ENCODE data around the gene NRXN3.

Gene NRXN3

DNA sequence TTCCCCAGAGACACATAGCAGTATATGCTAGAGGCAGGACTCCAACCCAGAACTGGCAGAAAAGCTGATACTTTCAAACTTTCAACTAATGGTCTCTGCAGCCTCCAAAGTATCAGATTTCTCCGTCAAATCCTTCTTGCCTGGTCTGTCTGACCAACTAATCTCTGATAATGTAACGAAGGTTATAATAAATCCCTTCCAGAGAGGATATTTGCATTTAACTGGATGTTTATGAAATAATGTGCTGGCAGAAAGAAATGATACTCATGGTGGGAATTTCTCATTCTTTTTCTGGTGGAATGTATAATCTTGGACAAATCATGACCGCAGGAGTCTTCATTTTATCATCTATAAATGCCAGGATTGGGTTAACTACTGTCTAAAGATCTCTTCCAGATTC is 1180.8 kb downstream of the NRXN3 start:
- no peak for DNase-seq (ENCODE audit: low read depth in 2 of 2)

GRCh38 chr14:79352076-79352630 is 1182.0 kb downstream of the NRXN3 start:
- DNase-seq (ENCODE audit: low read depth in 2 of 2): no peak

DNA sequence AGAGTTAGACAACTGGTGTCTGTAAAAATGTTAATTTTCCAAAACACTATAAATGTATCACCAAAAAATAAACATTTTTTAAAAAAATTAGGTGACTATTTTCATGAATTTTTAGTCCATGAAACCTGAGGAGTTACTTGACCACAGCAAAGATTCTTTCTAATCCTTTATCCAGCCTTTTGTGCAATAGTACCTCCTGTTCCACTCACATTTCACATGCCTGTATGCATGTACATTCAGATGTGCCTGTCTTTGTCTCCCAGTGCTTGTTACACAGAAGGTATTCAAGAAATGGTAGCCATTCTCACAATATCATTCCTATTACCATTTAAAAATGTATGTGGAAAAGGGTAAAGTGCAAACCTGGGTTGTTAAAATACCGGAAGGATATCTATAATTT is 1184.2 kb downstream of the NRXN3 start:
- DNase-seq (ENCODE audit: low read depth in 2 of 2): no peak

DNA sequence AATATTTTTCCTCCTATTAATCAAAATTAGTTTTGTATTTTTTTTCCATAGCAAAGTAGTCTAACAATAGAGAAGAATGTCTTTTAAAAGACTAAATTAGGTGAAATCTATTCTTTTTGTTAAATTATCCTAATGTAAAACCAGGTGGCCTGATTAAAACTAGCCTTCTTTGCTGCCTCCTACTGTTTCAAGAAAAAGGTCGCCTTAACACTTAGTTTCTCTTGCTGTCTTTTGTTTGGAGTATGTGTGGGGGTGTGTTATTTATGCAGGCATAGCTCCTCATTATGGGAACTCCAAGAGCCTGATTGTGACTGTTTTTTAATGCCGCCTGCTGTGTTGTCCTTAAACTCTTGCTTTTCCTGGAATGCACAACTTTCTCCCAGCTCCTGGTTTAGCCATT is 1185.9 kb downstream of the NRXN3 start:
- no peak for DNase-seq (ENCODE audit: low read depth in 2 of 2)

DNA sequence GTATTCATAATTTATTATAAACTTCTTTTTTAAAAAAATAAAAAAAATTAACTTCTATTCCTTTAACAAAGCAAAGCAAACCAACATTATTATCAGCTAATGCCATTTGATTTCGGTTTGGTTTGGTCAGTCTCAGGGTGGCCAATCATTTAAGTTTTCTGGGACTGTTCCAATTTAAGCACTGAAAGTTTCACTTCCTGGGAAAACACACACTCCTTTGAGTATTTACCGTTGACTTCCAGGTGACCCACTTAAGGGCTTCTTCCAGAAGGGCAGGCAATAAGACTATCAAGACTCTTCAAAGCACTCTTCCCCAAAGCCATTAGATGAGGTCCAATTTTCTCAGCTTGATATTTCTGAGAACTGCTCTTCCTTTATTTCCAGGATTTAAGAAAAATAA is 1187.1 kb downstream of the NRXN3 start:
- DNase-seq (ENCODE audit: low read depth in 2 of 2): no peak

- no peak for DNase-seq (ENCODE audit: low read depth in 2 of 2)
Measured at GRCh38 chr14:79363291-79363690, 1193.1 kb downstream of the NRXN3 start.

DNA sequence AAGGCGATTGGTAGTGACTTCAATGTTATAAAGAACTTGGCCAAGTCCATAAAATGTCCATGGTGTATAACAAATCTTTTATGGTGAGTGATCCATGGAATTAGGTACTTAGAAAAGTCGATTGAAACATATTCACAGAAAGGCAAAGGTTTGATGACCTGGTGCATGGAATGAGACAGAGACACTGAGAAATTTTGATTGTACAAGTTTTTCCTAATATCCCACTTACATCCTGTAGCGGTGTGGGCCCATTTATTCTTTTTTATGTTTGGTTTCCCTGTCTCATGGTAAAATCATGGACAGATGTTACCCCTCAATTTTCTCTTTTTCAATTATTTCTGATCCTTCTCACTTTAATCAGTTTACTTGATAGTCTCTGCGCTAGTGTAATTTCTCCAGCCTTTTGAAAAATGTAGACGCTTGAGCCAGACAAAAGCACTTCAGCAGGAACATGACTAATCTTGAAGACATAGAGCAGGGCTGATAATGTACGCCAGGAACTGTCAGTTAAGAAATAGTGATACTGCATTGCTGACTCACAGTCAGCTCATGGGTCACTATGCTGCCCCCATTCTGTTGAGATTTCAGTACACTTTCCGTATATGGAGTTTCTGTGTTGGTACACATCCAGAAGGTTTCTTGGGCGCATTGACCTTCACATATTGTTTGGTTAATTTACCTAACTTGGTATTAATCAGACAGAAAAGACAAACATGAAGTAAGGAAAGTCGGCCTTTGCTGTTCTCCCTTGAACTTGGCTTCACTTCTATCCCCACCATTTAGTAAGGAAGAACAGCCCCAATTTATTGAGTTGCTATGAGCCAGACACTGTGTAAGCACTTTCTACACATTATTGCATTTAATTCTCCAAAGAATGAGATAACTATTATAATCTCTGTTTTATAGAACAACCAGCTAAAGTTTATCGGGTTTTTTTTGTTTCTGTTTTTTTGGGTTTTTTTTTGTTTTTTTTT is 1199.5 kb downstream of the NRXN3 start:
- DNase-seq (ENCODE audit: low read depth in 2 of 2): no peak

- no peak for DNase-seq (ENCODE audit: low read depth in 2 of 2)
Measured at GRCh38 chr14:79370969-79371368, 1200.8 kb downstream of the NRXN3 start.

GRCh38 chr14:79373451-79373850 is 1203.3 kb downstream of the NRXN3 start:
- no peak for DNase-seq (ENCODE audit: low read depth in 2 of 2)

- no peak for DNase-seq (ENCODE audit: low read depth in 2 of 2)
Measured at GRCh38 chr14:79375356-79375755, 1205.2 kb downstream of the NRXN3 start.

- no peak for DNase-seq (ENCODE audit: low read depth in 2 of 2)
Measured at GRCh38 chr14:79376557-79376956, 1206.4 kb downstream of the NRXN3 start.

DNA sequence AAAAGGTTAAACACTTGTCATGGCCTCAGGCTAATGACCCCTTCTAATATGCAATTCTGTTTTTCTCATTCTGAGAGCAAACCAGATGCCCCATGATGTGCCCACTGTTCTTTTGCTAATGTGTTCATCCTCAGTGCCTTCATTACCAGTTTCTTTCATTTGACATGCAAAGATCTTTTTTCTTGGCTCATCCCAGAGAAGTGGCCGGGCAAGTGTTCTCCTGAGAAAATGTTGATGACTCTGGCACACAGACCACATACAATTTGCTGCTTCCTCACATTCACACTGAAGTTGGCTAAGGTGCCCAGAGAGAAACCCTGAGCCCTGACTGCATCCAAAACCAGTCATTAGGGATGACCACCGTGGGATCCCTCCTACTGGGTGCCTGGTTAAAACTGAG is 1207.8 kb downstream of the NRXN3 start:
- no peak for DNase-seq (ENCODE audit: low read depth in 2 of 2)

GRCh38 chr14:79379266-79379665 is 1209.1 kb downstream of the NRXN3 start:
- DNase-seq (ENCODE audit: low read depth in 2 of 2): no peak

GRCh38 chr14:79383031-79383430 is 1212.9 kb downstream of the NRXN3 start:
- DNase-seq (ENCODE audit: low read depth in 2 of 2): no peak

DNA sequence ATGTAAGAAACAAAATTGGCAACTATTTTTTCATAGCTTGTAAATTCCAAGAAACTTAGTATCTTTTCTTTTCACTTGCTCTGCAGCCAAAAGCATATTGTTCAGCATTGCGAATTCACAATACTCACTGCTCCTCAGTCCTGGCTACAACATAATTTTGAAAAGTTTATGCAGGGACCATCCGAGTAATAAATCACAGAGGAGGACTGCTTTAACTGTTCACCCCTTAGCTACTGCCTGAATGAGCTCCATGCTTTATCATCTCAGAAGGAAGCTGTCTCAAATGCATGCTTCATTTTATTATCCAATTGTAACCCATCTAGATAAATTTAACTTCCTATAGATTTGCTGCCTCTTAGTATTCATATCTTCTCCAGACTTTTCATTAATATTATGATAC is 1213.3 kb downstream of the NRXN3 start:
- no peak for DNase-seq (ENCODE audit: low read depth in 2 of 2)

DNA sequence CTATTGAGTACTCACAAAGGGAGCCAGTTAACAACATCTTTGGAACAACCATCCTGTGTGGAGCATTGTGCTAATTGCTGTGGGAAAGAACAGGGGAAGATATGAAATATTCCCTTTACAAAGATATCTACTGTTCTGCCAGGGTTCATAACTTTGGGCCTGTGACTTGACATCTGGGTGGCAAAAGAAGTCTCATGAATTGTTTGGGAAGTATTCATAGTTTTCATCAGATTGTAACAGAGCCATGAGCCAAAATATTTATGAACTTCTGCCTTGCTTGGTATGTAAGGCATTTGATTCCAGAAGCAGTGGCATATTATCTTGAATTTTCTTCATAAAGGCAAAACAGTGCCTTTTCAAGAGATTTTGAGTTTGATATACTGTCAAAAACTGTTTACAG is 1224.9 kb downstream of the NRXN3 start:
- no peak for DNase-seq (ENCODE audit: low read depth in 2 of 2)

DNA sequence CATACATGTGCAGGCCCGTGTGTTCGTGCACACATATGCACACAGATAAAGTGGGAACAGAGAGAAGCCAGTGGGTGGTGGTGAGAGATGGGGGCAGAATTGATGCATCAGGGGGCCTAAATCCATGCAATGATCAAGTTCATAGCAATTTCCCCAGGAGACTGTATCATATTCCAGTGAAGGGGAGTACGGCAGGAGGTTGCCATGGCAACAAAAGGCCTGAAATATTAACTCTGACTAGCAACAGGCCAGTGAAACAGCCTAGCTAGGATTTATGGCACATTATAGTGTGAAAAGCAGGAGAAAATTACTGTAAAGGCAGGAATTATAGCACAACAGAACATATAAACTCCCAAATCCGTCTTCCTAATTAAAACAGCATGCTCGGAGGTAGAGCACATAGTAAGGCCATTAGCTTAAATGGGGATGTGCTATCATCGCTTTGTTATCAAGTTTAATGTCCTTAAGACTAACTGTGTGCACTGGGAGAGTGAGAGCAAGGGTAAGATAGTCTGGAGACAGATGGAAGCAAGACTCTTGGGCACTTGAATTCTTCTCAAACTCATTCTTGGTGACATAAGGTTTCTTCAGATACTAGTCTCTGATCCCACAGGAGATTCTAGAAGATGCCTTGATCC is 1234.8 kb downstream of the NRXN3 start:
- DNase-seq (ENCODE audit: low read depth in 2 of 2): no peak

DNA sequence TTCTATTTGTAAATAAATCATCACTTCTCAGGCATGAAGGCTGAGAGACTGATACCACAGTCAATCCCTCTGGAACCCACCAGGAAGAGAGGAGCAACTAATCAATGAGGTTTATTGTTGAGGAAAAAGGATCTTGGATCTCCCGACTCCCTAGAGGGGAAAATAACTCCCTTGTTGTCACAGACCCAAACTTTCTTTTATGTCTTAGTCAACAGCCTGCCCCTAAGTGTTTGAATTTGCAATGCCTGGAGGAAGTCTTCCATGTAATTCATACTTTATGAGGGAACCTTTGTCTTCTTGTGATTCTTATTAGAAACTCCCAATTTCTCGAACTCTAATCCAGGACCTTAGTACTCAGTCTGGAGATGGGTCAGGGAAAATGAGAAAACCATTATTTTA is 1235.3 kb downstream of the NRXN3 start:
- no peak for DNase-seq (ENCODE audit: low read depth in 2 of 2)

DNA sequence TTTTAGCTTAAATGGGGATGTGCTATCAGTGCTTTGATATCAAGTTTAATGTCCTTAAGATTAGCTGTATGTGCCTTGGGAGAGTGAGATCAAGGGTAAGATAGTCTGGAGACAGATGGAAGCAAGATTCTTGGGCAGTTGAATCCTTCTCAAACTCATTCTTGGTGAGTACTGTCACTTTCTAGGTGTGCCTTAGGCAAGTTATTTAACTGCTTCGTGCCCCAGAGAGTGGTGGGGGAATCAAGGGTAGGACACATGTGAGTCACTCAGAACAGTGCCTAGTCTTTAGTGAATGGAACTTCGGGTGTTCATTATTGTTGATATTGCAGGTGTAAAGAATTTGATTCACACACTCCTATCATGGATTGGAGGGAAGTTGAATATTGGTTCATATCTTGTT is 1237.4 kb downstream of the NRXN3 start:
- no peak for DNase-seq (ENCODE audit: low read depth in 2 of 2)

DNA sequence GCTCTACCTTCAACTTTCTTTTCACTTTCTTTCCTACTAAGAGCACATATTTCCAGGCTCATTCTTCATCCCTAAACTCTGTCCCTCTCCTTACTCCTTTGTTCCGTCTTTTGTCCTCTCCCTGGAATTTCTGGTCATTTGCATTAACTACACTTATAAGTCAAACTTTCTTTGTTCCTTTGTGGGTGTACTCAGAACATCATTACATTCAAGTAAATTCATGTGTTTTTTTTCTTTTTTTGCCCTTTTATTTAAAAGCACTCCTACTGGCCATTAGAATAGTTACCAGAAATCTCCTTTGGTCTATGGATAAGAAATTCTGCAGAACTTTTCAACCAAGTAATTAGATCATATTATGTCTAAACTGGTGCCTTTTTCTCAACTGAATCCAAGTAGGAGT is 1238.5 kb downstream of the NRXN3 start:
- no peak for DNase-seq (ENCODE audit: low read depth in 2 of 2)

DNA sequence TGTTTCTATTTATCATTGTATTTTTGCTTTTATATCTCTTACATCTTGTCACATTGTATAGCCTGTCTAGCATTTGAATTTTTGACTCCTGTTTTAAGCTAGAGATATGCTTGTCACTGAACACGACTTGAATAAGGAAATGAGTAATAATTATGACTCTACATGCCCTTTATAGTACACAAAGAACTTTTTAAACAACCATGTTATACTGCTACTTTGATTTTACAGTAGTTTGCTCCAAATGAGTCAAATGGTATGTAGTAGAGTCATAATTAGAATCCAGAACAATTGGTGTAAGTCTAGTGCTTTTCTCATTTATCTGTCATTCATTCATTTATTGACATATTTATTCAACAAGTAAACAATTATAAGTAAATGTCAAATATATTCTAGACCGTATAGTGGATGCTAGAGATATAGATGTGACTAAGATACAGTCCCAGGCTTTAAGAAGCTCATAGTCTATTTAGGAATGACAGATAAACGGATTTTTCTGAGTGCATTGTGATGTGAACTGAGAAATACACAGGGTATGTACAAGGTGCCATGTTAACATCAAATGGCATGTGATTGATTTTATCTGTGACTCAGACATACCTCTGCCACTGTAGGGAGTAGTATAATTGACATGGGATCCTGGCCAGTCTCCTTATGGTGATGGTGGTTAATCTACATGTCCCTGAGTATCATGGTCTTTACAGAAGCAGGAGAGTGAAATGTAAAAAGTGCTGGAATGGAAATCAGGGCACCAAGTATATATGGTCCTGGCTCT is 1241.4 kb downstream of the NRXN3 start:
- DNase-seq (ENCODE audit: low read depth in 2 of 2): no peak

- DNase-seq (ENCODE audit: low read depth in 2 of 2): no peak
Measured at GRCh38 chr14:79412822-79413221, 1242.6 kb downstream of the NRXN3 start.
